HepG2 (cell line): ENCODE measurements around the gene KLHL36. TPM values are rescaled to one million over a fixed set of nuclear protein-coding genes. Genes with fewer than 3 reads are reported as not detected.
A peak's percentile ranks its signal among the peaks of the same experiment; 100 is the strongest.

ENCODE experiments used
- ETV6 ChIP-seq: sonication (generic); formaldehyde crosslinking; conservative IDR thresholded peaks from 2 replicates; pipeline ENCODE4 v1.4.0; 2020; ENCODE audit warnings: missing genetic modification reagents
- FOXO1 ChIP-seq: sonication (generic); formaldehyde crosslinking; IDR thresholded peaks from 2 replicates; pipeline ENCODE4 v1.4.0; 2020; ENCODE audit warnings: missing genetic modification reagents
- HDAC1 ChIP-seq: sonication (generic); formaldehyde crosslinking; IDR thresholded peaks from 2 replicates; pipeline ENCODE4 v1.5.1; 2020; ENCODE audit warnings: mild to moderate bottlenecking, missing genetic modification reagents
- HNF4A ChIP-seq: sonication (generic); formaldehyde crosslinking; IDR thresholded peaks from 2 replicates; pipeline ENCODE4 v1.4.0; 2020; ENCODE audit warnings: missing genetic modification reagents
- HNRNPK ChIP-seq: fragments of 200-400 bp; formaldehyde crosslinking; IDR thresholded peaks from 2 replicates; pipeline ENCODE4 v1.6.1; 2018; ENCODE audit warnings: low read length, low read depth, moderate library complexity, mild to moderate bottlenecking; ENCODE audit not compliant: poor library complexity, severe bottlenecking
- HOXD1 ChIP-seq: sonication (generic); formaldehyde crosslinking; IDR thresholded peaks from 2 replicates; pipeline ENCODE4 v1.5.0; 2020; ENCODE audit warnings: missing genetic modification reagents
- MTA1 ChIP-seq: sonication (generic); formaldehyde crosslinking; IDR thresholded peaks from 2 replicates; pipeline ENCODE4 v1.4.0; 2020; ENCODE audit warnings: missing genetic modification reagents, mild to moderate bottlenecking, borderline replicate concordance
- MZF1 ChIP-seq: sonication (generic); formaldehyde crosslinking; IDR thresholded peaks from 2 replicates; pipeline ENCODE4 v1.8.1; 2023; ENCODE audit warnings: mild to moderate bottlenecking, missing genetic modification reagents, borderline replicate concordance
- PPARG ChIP-seq: conservative IDR thresholded peaks from 2 replicates; pipeline ENCODE4 v1.6.1; 2016; ENCODE audit warnings: missing biosample characterization, missing genetic modification reagents
- RBM39 ChIP-seq: fragments of 200-400 bp; formaldehyde crosslinking; IDR thresholded peaks from one replicate; pipeline ENCODE4 v1.6.1; 2018; ENCODE audit warnings: antibody characterized with exemption, mild to moderate bottlenecking, low read depth, low read length; ENCODE audit not compliant: poor library complexity, severe bottlenecking
- SALL1 ChIP-seq: sonication (generic); formaldehyde crosslinking; IDR thresholded peaks from 2 replicates; pipeline ENCODE4 v1.8.0; 2022; ENCODE audit warnings: mild to moderate bottlenecking, missing genetic modification reagents
- ZC3H4 ChIP-seq: sonication (generic); formaldehyde crosslinking; IDR thresholded peaks from 2 replicates; pipeline ENCODE4 v1.4.0; 2020; ENCODE audit warnings: missing genetic modification reagents, borderline replicate concordance
- ZFP36L2 ChIP-seq: sonication (generic); formaldehyde crosslinking; IDR thresholded peaks from 2 replicates; pipeline ENCODE4 v1.4.0; 2020; ENCODE audit warnings: missing genetic modification reagents
- ZNF281 ChIP-seq: sonication (generic); formaldehyde crosslinking; IDR thresholded peaks from 2 replicates; pipeline ENCODE4 v1.4.0; 2020; ENCODE audit warnings: missing genetic modification reagents, borderline replicate concordance
- ZNF549 ChIP-seq: sonication (generic); formaldehyde crosslinking; IDR thresholded peaks from 2 replicates; pipeline ENCODE4 v1.5.0; 2020; ENCODE audit warnings: missing genetic modification reagents
- ZNF556 ChIP-seq: sonication (generic); formaldehyde crosslinking; IDR thresholded peaks from 2 replicates; pipeline ENCODE4 v1.4.0; 2020; ENCODE audit warnings: mild to moderate bottlenecking, missing genetic modification reagents, borderline replicate concordance
- ZNF879 ChIP-seq: sonication (generic); formaldehyde crosslinking; IDR thresholded peaks from 2 replicates; pipeline ENCODE4 v1.8.1; 2023; ENCODE audit warnings: missing genetic modification reagents
- polyA plus RNA-seq, 8 experiments: library from polyadenylated mRNA; depleted of rRNA in 3 of 8; stranded (reverse) in 7 of 8; unstranded in 1 of 8; fragments of >200 nt; fragmentation: Illumina TruSeq in 4 of 8; extraction: Trizol in 4 of 8; gene quantifications; 2 replicates each; pipeline versions ENCODE4 v1.2.1 to v1.2.3, GENCODE V29; 2011 to 2016; ENCODE audit warnings: low read depth in 4 of 8, missing spikeins in 1 of 8, mixed read lengths in 1 of 8; ENCODE audit not compliant: insufficient read depth in 1 of 8
- total RNA-seq, 5 experiments: library from RNA; depleted of rRNA; stranded (reverse); fragments of >200 nt; fragmentation: Illumina TruSeq; extraction: Trizol; gene quantifications; 2 replicates each; pipeline ENCODE4 v1.2.3, GENCODE V29; 2016; ENCODE audit warnings: low read depth in 1 of 5
- TF ChIP-seq, protein P1 (sequence below): sonication (generic); formaldehyde crosslinking; IDR thresholded peaks from 2 replicates; pipeline ENCODE4 v1.5.1; 2020; ENCODE audit warnings: mild to moderate bottlenecking, moderate library complexity, missing genetic modification reagents
- TF ChIP-seq, protein P2 (sequence below): IDR thresholded peaks from 2 replicates; pipeline ENCODE4 v1.6.1; 2016; ENCODE audit warnings: mild to moderate bottlenecking
- TF ChIP-seq, protein P3 (sequence below): sonication (generic); formaldehyde crosslinking; IDR thresholded peaks from 2 replicates; pipeline ENCODE4 v1.5.0; 2020; ENCODE audit warnings: mild to moderate bottlenecking, missing genetic modification reagents

The KLHL36 gene
- total and polyA plus RNA-seq, 2 of the 13 experiments (the other 11 are each of a cell fraction or from before 2014, with no cell fraction given) = 24.3 to 26.0 TPM

- TF ChIP-seq ZNF556 = no peak
- TF ChIP-seq HDAC1 = peak; percentile 19; the same call in 1 of the 2 replicates
- TF ChIP-seq ZNF549 = 0 out of 2 replicates have a peak, but pooled peaks have one; percentile 32
- TF ChIP-seq ZFP36L2 = no peak
- no peak for TF ChIP-seq ZC3H4
- TF ChIP-seq, protein P1, sequence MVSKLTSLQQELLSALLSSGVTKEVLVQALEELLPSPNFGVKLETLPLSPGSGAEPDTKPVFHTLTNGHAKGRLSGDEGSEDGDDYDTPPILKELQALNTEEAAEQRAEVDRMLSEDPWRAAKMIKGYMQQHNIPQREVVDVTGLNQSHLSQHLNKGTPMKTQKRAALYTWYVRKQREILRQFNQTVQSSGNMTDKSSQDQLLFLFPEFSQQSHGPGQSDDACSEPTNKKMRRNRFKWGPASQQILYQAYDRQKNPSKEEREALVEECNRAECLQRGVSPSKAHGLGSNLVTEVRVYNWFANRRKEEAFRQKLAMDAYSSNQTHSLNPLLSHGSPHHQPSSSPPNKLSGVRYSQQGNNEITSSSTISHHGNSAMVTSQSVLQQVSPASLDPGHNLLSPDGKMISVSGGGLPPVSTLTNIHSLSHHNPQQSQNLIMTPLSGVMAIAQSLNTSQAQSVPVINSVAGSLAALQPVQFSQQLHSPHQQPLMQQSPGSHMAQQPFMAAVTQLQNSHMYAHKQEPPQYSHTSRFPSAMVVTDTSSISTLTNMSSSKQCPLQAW (CRISPR knock-in tag) = 0 out of 2 replicates have a peak, but pooled peaks have one; percentile 40
- 0 out of 2 replicates have a peak, but pooled peaks have one; percentile 61 for TF ChIP-seq ZNF879
- TF ChIP-seq SALL1 (CRISPR knock-in tag) = peak; percentile 5; the same call in 1 of the 2 replicates
- peak; percentile 62; the same call in 1 of the 2 replicates for TF ChIP-seq ETV6 (CRISPR knock-in tag)
- TF ChIP-seq RBM39 = no peak
- TF ChIP-seq, protein P2, sequence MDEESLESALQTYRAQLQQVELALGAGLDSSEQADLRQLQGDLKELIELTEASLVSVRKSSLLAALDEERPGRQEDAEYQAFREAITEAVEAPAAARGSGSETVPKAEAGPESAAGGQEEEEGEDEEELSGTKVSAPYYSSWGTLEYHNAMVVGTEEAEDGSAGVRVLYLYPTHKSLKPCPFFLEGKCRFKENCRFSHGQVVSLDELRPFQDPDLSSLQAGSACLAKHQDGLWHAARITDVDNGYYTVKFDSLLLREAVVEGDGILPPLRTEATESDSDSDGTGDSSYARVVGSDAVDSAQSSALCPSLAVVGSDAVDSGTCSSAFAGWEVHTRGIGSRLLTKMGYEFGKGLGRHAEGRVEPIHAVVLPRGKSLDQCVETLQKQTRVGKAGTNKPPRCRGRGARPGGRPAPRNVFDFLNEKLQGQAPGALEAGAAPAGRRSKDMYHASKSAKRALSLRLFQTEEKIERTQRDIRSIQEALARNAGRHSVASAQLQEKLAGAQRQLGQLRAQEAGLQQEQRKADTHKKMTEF (CRISPR knock-in tag) = 0 out of 2 replicates have a peak, but pooled peaks have one; percentile 37
- TF ChIP-seq PPARG = no peak
- TF ChIP-seq MTA1 (CRISPR knock-in tag) = peak; percentile 55; the same call in 1 of the 2 replicates
- no peak for TF ChIP-seq MZF1
- no peak for TF ChIP-seq ZNF281 (CRISPR knock-in tag)
- TF ChIP-seq HNF4A (CRISPR knock-in tag) = no peak
- peak; percentile 77; the same call in 1 of the 2 replicates for TF ChIP-seq HOXD1
- TF ChIP-seq, protein P3, sequence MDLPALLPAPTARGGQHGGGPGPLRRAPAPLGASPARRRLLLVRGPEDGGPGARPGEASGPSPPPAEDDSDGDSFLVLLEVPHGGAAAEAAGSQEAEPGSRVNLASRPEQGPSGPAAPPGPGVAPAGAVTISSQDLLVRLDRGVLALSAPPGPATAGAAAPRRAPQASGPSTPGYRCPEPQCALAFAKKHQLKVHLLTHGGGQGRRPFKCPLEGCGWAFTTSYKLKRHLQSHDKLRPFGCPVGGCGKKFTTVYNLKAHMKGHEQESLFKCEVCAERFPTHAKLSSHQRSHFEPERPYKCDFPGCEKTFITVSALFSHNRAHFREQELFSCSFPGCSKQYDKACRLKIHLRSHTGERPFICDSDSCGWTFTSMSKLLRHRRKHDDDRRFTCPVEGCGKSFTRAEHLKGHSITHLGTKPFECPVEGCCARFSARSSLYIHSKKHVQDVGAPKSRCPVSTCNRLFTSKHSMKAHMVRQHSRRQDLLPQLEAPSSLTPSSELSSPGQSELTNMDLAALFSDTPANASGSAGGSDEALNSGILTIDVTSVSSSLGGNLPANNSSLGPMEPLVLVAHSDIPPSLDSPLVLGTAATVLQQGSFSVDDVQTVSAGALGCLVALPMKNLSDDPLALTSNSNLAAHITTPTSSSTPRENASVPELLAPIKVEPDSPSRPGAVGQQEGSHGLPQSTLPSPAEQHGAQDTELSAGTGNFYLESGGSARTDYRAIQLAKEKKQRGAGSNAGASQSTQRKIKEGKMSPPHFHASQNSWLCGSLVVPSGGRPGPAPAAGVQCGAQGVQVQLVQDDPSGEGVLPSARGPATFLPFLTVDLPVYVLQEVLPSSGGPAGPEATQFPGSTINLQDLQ = 0 out of 2 replicates have a peak, but pooled peaks have one; percentile 27
- no peak for TF ChIP-seq HNRNPK
- TF ChIP-seq FOXO1 = peak; percentile 19; the same call in 1 of the 2 replicates
Observed at GRCh38 chr16:84617041-84617790, 31.1 kb upstream of the KLHL36 start (continued).
